HepG2 (cell line): ENCODE data around the gene GNRH2. TPM values are rescaled to one million over a fixed set of nuclear protein-coding genes. Genes with fewer than 3 reads are reported as not detected.

Experiments used
- ATAC-seq: fragments of 200-7000 bp; cut with Tn5 transposase; 3 replicates; pipeline ENCODE4 v1.9.1; 2020; ENCODE audit warnings: mild to moderate bottlenecking, moderate library complexity
- BruUV-seq: library from RNA; stranded (reverse); fragments of 400-500 nt; replicated peaks from 2 replicates; lab custom pipeline; 2021; lab: Mats Ljungman, UMichigan
- CTCF ChIA-PET: fragments of 300-600 bp; formaldehyde crosslinking; extraction: SDS; loops from one replicate; lab custom pipeline; 2021; ENCODE audit warnings: low total read pairs, inconsistent platforms, low intra/inter-chr PET ratio; lab: Yijun Ruan, JAX
- POLR2A ChIA-PET: fragments of 350-600 bp; sonication (Branson Sonifier 250); formaldehyde crosslinking; loops from one replicate; lab custom pipeline; 2020; ENCODE audit warnings: antibody characterized with exemption, inconsistent platforms; lab: Yijun Ruan, JAX
- DNase-seq: peaks from one replicate; pipeline ENCODE4 v3.0.0-alpha.2; 2015; ENCODE audit warnings: low spot score
- FAIRE-seq: peaks from 3 replicates; lab custom pipeline; 2011; peaks lifted over from hg19 to GRCh38; lab: Jason Lieb, UNC
- H2AFZ ChIP-seq: one replicate; pipeline ENCODE4 v1.6.1; 2011; ENCODE audit warnings: low read length, inconsistent platforms
- H3K27ac ChIP-seq: fragments of 300-600 bp; 3 replicates; pipeline ENCODE4 v1.8.0; 2011; ENCODE audit warnings: mixed run types, mild to moderate bottlenecking, mixed read lengths, low read length, inconsistent platforms; ENCODE audit not compliant: insufficient read depth; ENCODE audit errors: extremely low read length
- H3K27me3 ChIP-seq, 2 experiments: fragments of 200-600 bp in 1 of 2; 2 replicates in 1 of 2; 3 replicates in 1 of 2; pipeline versions ENCODE4 v1.6.0 to v1.8.0; 2011; ENCODE audit warnings: low read length in 2 of 2, mild to moderate bottlenecking in 2 of 2, moderate library complexity in 2 of 2, inconsistent platforms in 1 of 2; ENCODE audit not compliant: insufficient read depth in 2 of 2, control insufficient read depth in 1 of 2
- H3K36me3 ChIP-seq, 2 experiments: fragments of 200-600 bp in 1 of 2; replicated peaks in 1 of 2; 2 replicates in 1 of 2; 3 replicates in 1 of 2; pipeline versions ENCODE4 v1.5.1 to v1.8.0; 2011; ENCODE audit warnings: low read length in 2 of 2, inconsistent platforms in 1 of 2; ENCODE audit not compliant: insufficient read depth in 2 of 2, control insufficient read depth in 1 of 2
- H3K4me1 ChIP-seq: 2 replicates; pipeline ENCODE4 v1.5.1; 2012; ENCODE audit warnings: low read length, inconsistent platforms; ENCODE audit not compliant: insufficient read depth
- H3K4me2 ChIP-seq: 2 replicates; pipeline ENCODE4 v1.6.0; 2011; ENCODE audit warnings: low read depth, low read length, inconsistent platforms
- H3K4me3 ChIP-seq, 3 experiments: fragments of 200-600 bp in 1 of 3; sonication (generic), shearing (Covaris generic) in 1 of 3; replicated peaks in 1 of 3; 2 replicates each; pipeline ENCODE4 v1.5.1; 2011 to 2016; ENCODE audit warnings: low read length in 3 of 3, inconsistent platforms in 2 of 3, low read depth in 2 of 3, mild to moderate bottlenecking in 2 of 3, control low read depth in 1 of 3, mixed read lengths in 1 of 3; ENCODE audit not compliant: insufficient read depth in 1 of 3
- H3K79me2 ChIP-seq: one replicate; pipeline ENCODE4 v1.6.1; 2011; ENCODE audit warnings: low read length, inconsistent platforms; ENCODE audit not compliant: insufficient read depth
- H3K9ac ChIP-seq: 2 replicates; pipeline ENCODE4 v1.6.0; 2011; ENCODE audit warnings: mild to moderate bottlenecking, low read depth, low read length, inconsistent platforms; ENCODE audit not compliant: insufficient read depth
- H3K9me3 ChIP-seq: 2 replicates; pipeline ENCODE4 v1.5.1; 2012; ENCODE audit warnings: mild to moderate bottlenecking, low read length
- H4K20me1 ChIP-seq: 2 replicates; pipeline ENCODE4 v1.6.0; 2011; ENCODE audit warnings: inconsistent platforms, mild to moderate bottlenecking, low read length, moderate library complexity; ENCODE audit not compliant: insufficient read depth
- EHMT2 ChIP-seq: fragments of 200-600 bp; sonication (generic); IDR thresholded peaks from 2 replicates; pipeline ENCODE4 v1.7.0; 2017; ENCODE audit warnings: antibody characterized with exemption, low read depth, low read length, borderline replicate concordance
- FOSL1 ChIP-seq: sonication (generic); formaldehyde crosslinking; IDR thresholded peaks from 2 replicates; pipeline ENCODE4 v1.9.0; 2021; ENCODE audit warnings: missing genetic modification reagents, borderline replicate concordance
- FOXP1 ChIP-seq, 2 experiments: fragments of 450-650 bp in 1 of 2; IDR thresholded peaks; 2 replicates each; pipeline ENCODE4 v1.6.1; 2017 to 2018; ENCODE audit warnings: antibody characterized with exemption in 1 of 2
- MAF1 ChIP-seq: sonication (generic); formaldehyde crosslinking; IDR thresholded peaks from 2 replicates; pipeline ENCODE4 v1.5.0; 2020; ENCODE audit warnings: missing genetic modification reagents, borderline replicate concordance
- MYC ChIP-seq: sonication (generic); formaldehyde crosslinking; IDR thresholded peaks from 2 replicates; pipeline ENCODE4 v1.9.0; 2021; ENCODE audit warnings: missing genetic modification reagents, borderline replicate concordance
- NFYC ChIP-seq: IDR thresholded peaks from 2 replicates; pipeline ENCODE4 v1.6.1; 2016; ENCODE audit warnings: missing genetic modification reagents, missing compliant biosample characterization
- NR2F6 ChIP-seq, 2 experiments: IDR thresholded peaks; 2 replicates each; pipeline ENCODE4 v1.6.1; 2016; ENCODE audit warnings: antibody characterized with exemption in 1 of 2, mild to moderate bottlenecking in 1 of 2
- PHF21A ChIP-seq: sonication (generic); formaldehyde crosslinking; IDR thresholded peaks from 2 replicates; pipeline ENCODE4 v1.5.0; 2020; ENCODE audit warnings: mild to moderate bottlenecking, missing genetic modification reagents
- RBM22 ChIP-seq: fragments of 200-400 bp; formaldehyde crosslinking; optimal IDR thresholded peaks from 2 replicates; pipeline ENCODE3; 2017; ENCODE audit warnings: mild to moderate bottlenecking, low read length, moderate library complexity
- SMARCC2 ChIP-seq: fragments of 450-650 bp; IDR thresholded peaks from 2 replicates; pipeline ENCODE4 v1.6.1; 2017; ENCODE audit warnings: antibody characterized with exemption, mild to moderate bottlenecking
- ZMYM4 ChIP-seq: sonication (generic); formaldehyde crosslinking; IDR thresholded peaks from 2 replicates; pipeline ENCODE4 v1.8.1; 2023; ENCODE audit warnings: mild to moderate bottlenecking, missing genetic modification reagents
- ZNF12 ChIP-seq: sonication (generic); formaldehyde crosslinking; IDR thresholded peaks from 2 replicates; pipeline ENCODE4 v1.5.0; 2020; ENCODE audit warnings: missing genetic modification reagents
- ZNF232 ChIP-seq: sonication (generic); formaldehyde crosslinking; IDR thresholded peaks from 2 replicates; pipeline ENCODE4 v1.4.0; 2020; ENCODE audit warnings: missing genetic modification reagents, borderline replicate concordance
- ZNF234 ChIP-seq: sonication (generic); formaldehyde crosslinking; conservative IDR thresholded peaks from 2 replicates; pipeline ENCODE4 v1.5.1; 2020; ENCODE audit warnings: mild to moderate bottlenecking, missing genetic modification reagents
- ZNF678 ChIP-seq: sonication (generic); formaldehyde crosslinking; IDR thresholded peaks from 2 replicates; pipeline ENCODE4 v1.4.0; 2020; ENCODE audit warnings: mild to moderate bottlenecking, missing genetic modification reagents
- WGBS: methylation state at CpG from one replicate; pipeline ENCODE4 v1.1.6; 2017; ENCODE audit warnings: low lambda C conversion rate; 5-methylcytosine and 5-hydroxymethylcytosine counted together
- in situ Hi-C: cut with HindIII; loops from 2 replicates; pipeline ENCODE4 v1.10.0; 2017; ENCODE audit warnings: low pct_unique_long_range_greater_than_20kb; ENCODE audit not compliant: extremely low pct_ligation_motif_present
- intact Hi-C: fragments of 100-400 bp; cut with micrococcal nuclease; formaldehyde crosslinking; loops from one replicate; pipeline ENCODE4 v1.10.0; 2022; ENCODE audit not compliant: unreplicated experiment
- polyA plus RNA-seq, 8 experiments: library from polyadenylated mRNA; depleted of rRNA in 3 of 8; stranded (reverse) in 7 of 8; unstranded in 1 of 8; fragments of >200 nt; fragmentation: Illumina TruSeq in 4 of 8; extraction: Trizol in 4 of 8; gene quantifications; 2 replicates each; pipeline versions ENCODE4 v1.2.1 to v1.2.3, GENCODE V29; 2011 to 2016; ENCODE audit warnings: low read depth in 4 of 8, missing spikeins in 1 of 8, mixed read lengths in 1 of 8; ENCODE audit not compliant: insufficient read depth in 1 of 8
- total RNA-seq, 5 experiments: library from RNA; depleted of rRNA; stranded (reverse); fragments of >200 nt; fragmentation: Illumina TruSeq; extraction: Trizol; gene quantifications; 2 replicates each; pipeline ENCODE4 v1.2.3, GENCODE V29; 2016; ENCODE audit warnings: low read depth in 1 of 5
- TF ChIP-seq, protein P1 (sequence below): sonication (generic); formaldehyde crosslinking; IDR thresholded peaks from 2 replicates; pipeline ENCODE4 v1.4.0; 2020; ENCODE audit warnings: low read depth, mild to moderate bottlenecking, missing genetic modification reagents
- TF ChIP-seq, protein P2 (sequence below): sonication (generic); formaldehyde crosslinking; IDR thresholded peaks from 2 replicates; pipeline ENCODE4 v1.9.0; 2021; ENCODE audit warnings: missing genetic modification reagents, borderline replicate concordance
- TF ChIP-seq, protein P3 (sequence below): sonication (generic); formaldehyde crosslinking; IDR thresholded peaks from 2 replicates; pipeline ENCODE4 v1.4.0; 2020; ENCODE audit warnings: missing genetic modification reagents

Gene GNRH2
- total and polyA plus RNA-seq, 2 of the 13 experiments (the other 11 are each of a cell fraction or from before 2014, with no cell fraction given), result 0.28 TPM; not detected in 1

DNA sequence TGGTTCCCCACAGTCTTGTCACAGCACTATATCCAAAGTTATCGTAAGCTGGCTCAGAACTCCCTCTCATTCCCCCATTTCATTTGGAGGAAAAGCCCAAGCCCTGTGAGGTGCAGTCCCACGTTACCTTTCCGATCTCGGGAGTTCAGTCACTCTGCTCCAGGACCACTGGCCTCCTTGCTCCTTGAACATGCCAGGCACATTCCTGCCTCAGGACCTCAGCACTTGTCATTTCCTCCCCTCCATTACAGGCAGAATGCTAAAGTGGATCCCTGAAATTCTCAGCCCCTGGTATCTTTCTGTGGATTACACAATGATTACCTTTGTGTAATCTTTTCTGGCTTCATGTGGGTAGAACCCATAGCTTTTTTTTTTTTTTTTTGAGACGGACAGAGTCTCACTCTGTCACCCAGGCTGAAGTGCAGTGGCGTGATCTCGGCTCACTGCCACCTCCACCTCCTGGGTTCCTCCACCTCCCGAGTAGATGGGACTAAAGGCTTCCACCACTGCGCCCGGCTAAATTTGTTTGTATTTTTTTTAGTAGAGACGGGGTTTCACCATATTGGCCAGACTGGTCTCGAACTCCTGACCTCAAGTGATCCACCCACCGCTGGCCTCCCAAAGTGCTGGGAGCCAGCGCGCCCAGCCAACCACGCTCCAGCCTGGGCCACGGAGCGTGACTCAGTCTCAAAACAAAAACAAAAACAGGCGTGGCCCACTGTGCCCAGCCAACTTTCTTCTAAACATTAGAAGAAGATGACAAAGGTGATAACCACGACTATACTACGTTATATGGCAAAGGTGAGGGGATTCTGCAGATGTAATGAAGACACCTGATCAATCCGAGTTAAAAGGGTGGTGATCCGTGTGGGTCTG, 24.0 kb downstream of the GNRH2 start (continued):
- TF ChIP-seq NR2F6 (IDR thresholded peaks at IDR 0.05) (no peak), NR2F6 (CRISPR knock-in tag; IDR thresholded peaks at IDR 0.05) (0 out of 2 replicates have a peak, but pooled peaks have one; percentile 12), MYC (CRISPR knock-in tag) (no peak), FOXP1 (IDR thresholded peaks at IDR 0.05) (no peak), FOXP1 (CRISPR knock-in tag; IDR thresholded peaks at IDR 0.05) (peak; percentile 52), ZNF12 (no peak), RBM22 (no peak), NFYC (no peak), SMARCC2 (no peak), ZNF678 (CRISPR knock-in tag) (no peak), FOSL1 (no peak), MAF1 (CRISPR knock-in tag) (no peak), EHMT2 (no peak), ZNF234 (no peak), ZNF232 (CRISPR knock-in tag) (no peak), PHF21A (CRISPR knock-in tag) (0 out of 2 replicates have a peak, but pooled peaks have one; percentile 40)
- TF ChIP-seq, all 625 proteins: peak for 21

DNA sequence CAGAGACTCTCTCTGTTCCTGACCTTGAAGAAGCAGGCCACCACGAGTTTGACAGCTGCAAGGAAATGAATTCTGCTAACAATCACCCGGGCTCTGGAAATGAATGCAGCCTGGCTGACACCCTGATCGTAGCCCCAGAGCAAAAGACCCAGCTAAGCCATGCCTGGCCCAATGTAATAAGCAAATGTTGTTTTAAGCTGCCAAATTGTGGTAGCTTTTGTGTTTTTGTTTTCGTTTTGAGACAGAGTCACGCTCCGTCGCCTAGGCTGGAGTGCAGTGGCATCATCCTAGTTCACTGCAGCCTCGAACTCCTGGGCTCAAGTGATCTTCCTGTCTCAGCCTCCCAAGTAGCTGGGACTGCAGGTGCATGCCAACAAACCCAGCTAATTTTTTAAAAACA, 24.7 kb downstream of the GNRH2 start:
- Histone ChIP-seq H4K20me1 (no peaks in the 10 kb centered on the region), H3K4me1 (peaks cover 74% of the 10 kb centered on the region), H3K27ac (no peak overlapping the region), H3K9ac (no peak overlapping the region), H3K27me3 (peaks cover 4 to 23% of the 10 kb centered on the region in 2 experiments; a peak in 4 of 5 replicates), H2AFZ (no peak overlapping the region), H3K9me3 (no peaks in the 10 kb centered on the region), H3K36me3 (no peaks in the 10 kb centered on the region), H3K4me3 (0 out of 6 replicates have a peak overlapping the region, but pooled peaks of 1 of the 3 experiments have one; percentile 12), H3K4me2 (peak overlapping the region; percentile 60), H3K79me2 (no peaks in the 10 kb centered on the region)
- DNase-seq, result no peak
- in situ Hi-C loops, result no loop called here
- FAIRE-seq, result no peak
- ChIA-PET POLR2A (no interaction called here), CTCF (no interaction called here)
- intact Hi-C loops, result no loop called here
- WGBS, result 8% methylated on average over 8 of the region's 8 CpGs
- no TSS peak for BruUV-seq
- ATAC-seq, result no peak
- TF ChIP-seq, protein P1, sequence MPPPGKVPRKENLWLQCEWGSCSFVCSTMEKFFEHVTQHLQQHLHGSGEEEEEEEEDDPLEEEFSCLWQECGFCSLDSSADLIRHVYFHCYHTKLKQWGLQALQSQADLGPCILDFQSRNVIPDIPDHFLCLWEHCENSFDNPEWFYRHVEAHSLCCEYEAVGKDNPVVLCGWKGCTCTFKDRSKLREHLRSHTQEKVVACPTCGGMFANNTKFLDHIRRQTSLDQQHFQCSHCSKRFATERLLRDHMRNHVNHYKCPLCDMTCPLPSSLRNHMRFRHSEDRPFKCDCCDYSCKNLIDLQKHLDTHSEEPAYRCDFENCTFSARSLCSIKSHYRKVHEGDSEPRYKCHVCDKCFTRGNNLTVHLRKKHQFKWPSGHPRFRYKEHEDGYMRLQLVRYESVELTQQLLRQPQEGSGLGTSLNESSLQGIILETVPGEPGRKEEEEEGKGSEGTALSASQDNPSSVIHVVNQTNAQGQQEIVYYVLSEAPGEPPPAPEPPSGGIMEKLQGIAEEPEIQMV, result no peak
- TF ChIP-seq, protein P2, sequence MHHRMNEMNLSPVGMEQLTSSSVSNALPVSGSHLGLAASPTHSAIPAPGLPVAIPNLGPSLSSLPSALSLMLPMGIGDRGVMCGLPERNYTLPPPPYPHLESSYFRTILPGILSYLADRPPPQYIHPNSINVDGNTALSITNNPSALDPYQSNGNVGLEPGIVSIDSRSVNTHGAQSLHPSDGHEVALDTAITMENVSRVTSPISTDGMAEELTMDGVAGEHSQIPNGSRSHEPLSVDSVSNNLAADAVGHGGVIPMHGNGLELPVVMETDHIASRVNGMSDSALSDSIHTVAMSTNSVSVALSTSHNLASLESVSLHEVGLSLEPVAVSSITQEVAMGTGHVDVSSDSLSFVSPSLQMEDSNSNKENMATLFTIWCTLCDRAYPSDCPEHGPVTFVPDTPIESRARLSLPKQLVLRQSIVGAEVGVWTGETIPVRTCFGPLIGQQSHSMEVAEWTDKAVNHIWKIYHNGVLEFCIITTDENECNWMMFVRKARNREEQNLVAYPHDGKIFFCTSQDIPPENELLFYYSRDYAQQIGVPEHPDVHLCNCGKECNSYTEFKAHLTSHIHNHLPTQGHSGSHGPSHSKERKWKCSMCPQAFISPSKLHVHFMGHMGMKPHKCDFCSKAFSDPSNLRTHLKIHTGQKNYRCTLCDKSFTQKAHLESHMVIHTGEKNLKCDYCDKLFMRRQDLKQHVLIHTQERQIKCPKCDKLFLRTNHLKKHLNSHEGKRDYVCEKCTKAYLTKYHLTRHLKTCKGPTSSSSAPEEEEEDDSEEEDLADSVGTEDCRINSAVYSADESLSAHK, result no peak
- 0 out of 2 replicates have a peak, but pooled peaks have one; percentile 11 for TF ChIP-seq ZMYM4 (CRISPR knock-in tag)
- TF ChIP-seq, protein P3, sequence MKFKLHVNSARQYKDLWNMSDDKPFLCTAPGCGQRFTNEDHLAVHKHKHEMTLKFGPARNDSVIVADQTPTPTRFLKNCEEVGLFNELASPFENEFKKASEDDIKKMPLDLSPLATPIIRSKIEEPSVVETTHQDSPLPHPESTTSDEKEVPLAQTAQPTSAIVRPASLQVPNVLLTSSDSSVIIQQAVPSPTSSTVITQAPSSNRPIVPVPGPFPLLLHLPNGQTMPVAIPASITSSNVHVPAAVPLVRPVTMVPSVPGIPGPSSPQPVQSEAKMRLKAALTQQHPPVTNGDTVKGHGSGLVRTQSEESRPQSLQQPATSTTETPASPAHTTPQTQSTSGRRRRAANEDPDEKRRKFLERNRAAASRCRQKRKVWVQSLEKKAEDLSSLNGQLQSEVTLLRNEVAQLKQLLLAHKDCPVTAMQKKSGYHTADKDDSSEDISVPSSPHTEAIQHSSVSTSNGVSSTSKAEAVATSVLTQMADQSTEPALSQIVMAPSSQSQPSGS (CRISPR knock-in tag), result 0 out of 2 replicates have a peak, but pooled peaks have one; percentile 6
- TF ChIP-seq, all 625 proteins: peak for 2
